Mammary microvascular endothelial cell (primary cell): ENCODE measurements around the gene PAPOLG. TPM values are rescaled to one million over a fixed set of nuclear protein-coding genes. Genes with fewer than 3 reads are reported as not detected.

Experiments
- total RNA-seq: library from RNA; depleted of rRNA; stranded (reverse); fragments of >200 nt; gene quantifications from 2 replicates; pipeline ENCODE4 v1.2.3, GENCODE V29; 2015

The PAPOLG gene
- total RNA-seq: 10.5 and 10.7 TPM in 2 replicates

DNA sequence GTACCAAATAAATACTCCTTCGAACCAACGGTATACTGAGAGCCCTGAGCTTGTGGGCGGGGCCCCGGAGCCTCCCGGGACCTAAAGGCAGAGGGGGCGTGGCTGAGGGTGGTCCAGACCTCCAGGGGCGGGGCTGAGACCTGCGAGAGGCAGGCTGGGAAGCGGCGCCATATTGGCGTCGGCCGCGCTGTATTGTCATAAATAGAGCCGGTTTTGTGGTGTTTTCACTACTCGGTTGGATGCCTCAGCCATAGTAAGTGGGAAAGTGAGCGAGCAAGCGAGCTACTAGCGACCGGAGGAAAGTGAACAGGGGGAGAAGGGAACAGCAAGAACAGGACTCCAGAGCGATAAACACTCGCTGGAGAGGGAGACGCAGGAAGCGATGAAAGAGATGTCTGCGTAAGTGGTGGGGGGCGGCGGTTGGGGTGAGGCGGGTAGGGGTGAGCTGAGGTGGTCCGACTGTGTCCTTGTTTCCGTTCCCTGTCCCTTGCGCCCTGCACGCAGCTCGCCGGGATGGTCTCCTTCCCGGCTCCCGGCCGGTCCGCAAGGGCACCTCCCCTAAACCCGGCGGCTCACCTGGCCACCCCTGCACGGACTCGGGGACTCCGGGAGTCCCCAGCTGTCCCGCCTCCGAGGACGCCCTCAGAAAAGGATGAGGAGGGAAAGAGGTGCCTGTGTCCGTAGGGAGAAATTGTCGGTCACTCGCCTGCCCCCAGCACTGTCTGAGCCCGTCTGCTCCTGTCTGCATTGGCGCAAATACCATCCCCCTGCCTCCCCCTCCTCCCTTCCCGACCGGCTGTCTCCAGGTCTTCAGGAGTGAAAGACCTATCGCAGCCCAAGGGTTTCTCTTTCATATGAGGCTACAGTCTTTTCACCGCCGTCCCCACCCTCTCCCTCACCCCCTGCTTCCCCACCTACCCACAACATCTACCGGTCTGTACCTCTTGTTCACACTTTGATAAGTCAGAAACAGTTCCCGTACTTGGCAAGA lies at the start of gene PAPOLG:
TSS of gene PAPOLG (plus strand) at position 172 of the 991 bp plus-strand sequence. CDS start at position 383, 211 bp downstream.

Other genes starting within 250 kb of the PAPOLG start
- gene BCL11A, start 202.6 kb upstream of the PAPOLG start, total RNA-seq: 0.13 and 0.30 TPM in 2 replicates
- gene REL, start 125.3 kb downstream of the PAPOLG start, total RNA-seq: 3.9 and 7.0 TPM in 2 replicates